ENCODE measurements around the gene CDC14B.

DNA sequence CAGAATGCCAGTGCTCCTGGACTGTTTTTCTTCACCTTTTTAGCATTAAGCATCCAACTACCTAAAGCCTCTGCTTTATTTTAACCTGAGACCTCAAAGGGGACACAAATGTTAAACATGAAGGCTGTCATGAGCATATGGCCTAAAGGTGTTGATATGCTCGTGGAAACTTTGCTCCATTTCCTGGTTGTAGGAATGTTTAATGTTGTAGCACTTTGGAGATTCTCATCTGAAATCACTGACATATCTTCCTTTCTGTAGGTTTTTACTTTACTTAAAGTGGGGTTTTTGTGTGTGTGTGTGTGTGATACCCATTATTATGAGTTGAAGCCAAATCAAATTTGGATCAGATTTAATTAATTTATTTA lies 132.6 kb downstream of the CDC14B start:
- TF ChIP-seq, protein P1, sequence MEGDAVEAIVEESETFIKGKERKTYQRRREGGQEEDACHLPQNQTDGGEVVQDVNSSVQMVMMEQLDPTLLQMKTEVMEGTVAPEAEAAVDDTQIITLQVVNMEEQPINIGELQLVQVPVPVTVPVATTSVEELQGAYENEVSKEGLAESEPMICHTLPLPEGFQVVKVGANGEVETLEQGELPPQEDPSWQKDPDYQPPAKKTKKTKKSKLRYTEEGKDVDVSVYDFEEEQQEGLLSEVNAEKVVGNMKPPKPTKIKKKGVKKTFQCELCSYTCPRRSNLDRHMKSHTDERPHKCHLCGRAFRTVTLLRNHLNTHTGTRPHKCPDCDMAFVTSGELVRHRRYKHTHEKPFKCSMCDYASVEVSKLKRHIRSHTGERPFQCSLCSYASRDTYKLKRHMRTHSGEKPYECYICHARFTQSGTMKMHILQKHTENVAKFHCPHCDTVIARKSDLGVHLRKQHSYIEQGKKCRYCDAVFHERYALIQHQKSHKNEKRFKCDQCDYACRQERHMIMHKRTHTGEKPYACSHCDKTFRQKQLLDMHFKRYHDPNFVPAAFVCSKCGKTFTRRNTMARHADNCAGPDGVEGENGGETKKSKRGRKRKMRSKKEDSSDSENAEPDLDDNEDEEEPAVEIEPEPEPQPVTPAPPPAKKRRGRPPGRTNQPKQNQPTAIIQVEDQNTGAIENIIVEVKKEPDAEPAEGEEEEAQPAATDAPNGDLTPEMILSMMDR (IDR thresholded peaks at IDR 0.05) = no peak
- no peak for TF ChIP-seq POLR2A (IDR thresholded peaks at IDR 0.05)
